GM23338 (cell line): Measurements from ENCODE around the gene ATP10A. TPM values are rescaled to one million over a fixed set of nuclear protein-coding genes. Genes with fewer than 3 reads are reported as not detected.

Source experiments
- ATAC-seq: fragments of 200-7000 bp; cut with Tn5 transposase; 3 replicates; pipeline ENCODE4 v1.9.1; 2020
- DNase-seq: peaks from one replicate; pipeline ENCODE4 v3.0.0-alpha.2; 2015; ENCODE audit warnings: low spot score
- H2AFZ ChIP-seq: fragments of 200-600 bp; sonication (generic); 2 replicates; pipeline ENCODE4 v1.8.0; 2016; ENCODE audit warnings: antibody characterized with exemption, mild to moderate bottlenecking, moderate library complexity
- H3F3A ChIP-seq: fragments of 200-600 bp; sonication (generic); replicated peaks from 2 replicates; pipeline ENCODE4 v1.8.0; 2017; ENCODE audit warnings: antibody characterized with exemption, mixed run types, low read depth
- H3K27ac ChIP-seq: fragments of 200-600 bp; sonication (generic); 2 replicates; pipeline ENCODE4 v1.6.1; 2016; ENCODE audit warnings: low read depth
- H3K27me3 ChIP-seq: fragments of 200-600 bp; sonication (generic); 2 replicates; pipeline ENCODE4 v1.8.0; 2016; ENCODE audit warnings: mild to moderate bottlenecking, mixed run types, moderate library complexity; ENCODE audit not compliant: insufficient read depth
- H3K36me3 ChIP-seq: fragments of 200-600 bp; sonication (generic); 2 replicates; pipeline ENCODE4 v1.8.0; 2016; ENCODE audit warnings: mild to moderate bottlenecking; ENCODE audit not compliant: insufficient read depth
- H3K4me1 ChIP-seq: fragments of 200-600 bp; sonication (generic); 2 replicates; pipeline ENCODE4 v1.8.0; 2016; ENCODE audit warnings: mild to moderate bottlenecking, moderate library complexity; ENCODE audit not compliant: insufficient read depth
- H3K4me2 ChIP-seq: fragments of 200-600 bp; sonication (generic); 2 replicates; pipeline ENCODE4 v1.7.1; 2017; ENCODE audit warnings: mixed run types
- H3K4me3 ChIP-seq: fragments of 200-600 bp; sonication (generic); 2 replicates; pipeline ENCODE4 v1.6.1; 2016; ENCODE audit warnings: mixed run types
- H3K79me2 ChIP-seq: fragments of 200-600 bp; sonication (generic); replicated peaks from 2 replicates; pipeline ENCODE4 v1.8.0; 2017; ENCODE audit warnings: mild to moderate bottlenecking; ENCODE audit not compliant: insufficient read depth
- H3K9me2 ChIP-seq: fragments of 200-600 bp; sonication (generic); 2 replicates; pipeline ENCODE4 v1.8.0; 2017; ENCODE audit not compliant: insufficient read depth
- H4K20me1 ChIP-seq: fragments of 200-600 bp; sonication (generic); replicated peaks from 2 replicates; pipeline ENCODE4 v1.8.0; 2017; ENCODE audit warnings: mild to moderate bottlenecking; ENCODE audit not compliant: insufficient read depth
- H3K27ac Mint-ChIP-seq: 2 replicates; pipeline ENCODE4 v1.8.0; 2020; ENCODE audit warnings: inconsistent platforms, mild to moderate bottlenecking, moderate library complexity, mixed read lengths
- H3K27me3 Mint-ChIP-seq: 3 replicates; pipeline ENCODE4 v1.8.0; 2022; ENCODE audit warnings: low read depth, mild to moderate bottlenecking, moderate library complexity, mixed read lengths, inconsistent platforms; ENCODE audit not compliant: insufficient read depth, poor library complexity
- H3K36me3 Mint-ChIP-seq: 3 replicates; pipeline ENCODE4 v1.8.0; 2021; ENCODE audit warnings: low read depth, mild to moderate bottlenecking, inconsistent platforms, moderate library complexity, mixed read lengths
- H3K4me1 Mint-ChIP-seq: 3 replicates; pipeline ENCODE4 v1.8.0; 2020; ENCODE audit warnings: mild to moderate bottlenecking, inconsistent platforms, mixed read lengths
- H3K4me3 Mint-ChIP-seq: 3 replicates; pipeline ENCODE4 v1.8.0; 2021; ENCODE audit warnings: moderate library complexity, mild to moderate bottlenecking, inconsistent platforms, mixed read lengths
- H3K9me3 Mint-ChIP-seq: 3 replicates; pipeline ENCODE4 v1.8.0; 2020; ENCODE audit warnings: moderate library complexity, mild to moderate bottlenecking, inconsistent platforms, mixed read lengths
- EZH2 ChIP-seq: fragments of 200-600 bp; sonication (generic); IDR thresholded peaks from one replicate; pipeline ENCODE4 v1.8.0; 2017; ENCODE audit warnings: antibody characterized with exemption, mild to moderate bottlenecking, low read depth; ENCODE audit not compliant: unreplicated experiment
- EZH2phosphoT487 ChIP-seq: fragments of 200-600 bp; sonication (generic); IDR thresholded peaks from one replicate; pipeline ENCODE4 v1.8.1; 2018; ENCODE audit warnings: antibody characterized with exemption; ENCODE audit not compliant: unreplicated experiment
- POLR2AphosphoS5 ChIP-seq: IDR thresholded peaks from 2 replicates; pipeline ENCODE4 v1.6.1; 2016; ENCODE audit warnings: antibody characterized with exemption, low read depth
- REST ChIP-seq: IDR thresholded peaks from one replicate; pipeline ENCODE4 v1.6.1; 2018; ENCODE audit warnings: antibody characterized with exemption; ENCODE audit not compliant: unreplicated experiment
- STAT1 ChIP-seq: IDR thresholded peaks from one replicate; pipeline ENCODE4 v1.6.1; 2016; ENCODE audit warnings: antibody characterized with exemption; ENCODE audit not compliant: unreplicated experiment
- ZNF462 ChIP-seq: fragments of 250-450 bp; sonication (Bioruptor Pico); IDR thresholded peaks from 2 replicates; pipeline ENCODE4 v1.5.0; 2020; ENCODE audit warnings: mild to moderate bottlenecking, moderate library complexity
- polyA plus RNA-seq: library from polyadenylated mRNA; unstranded; fragments of >200 nt; fragmentation: Nextera tagmentation; extraction: Ambion mirVana; gene quantifications from 2 replicates; pipeline ENCODE4 v1.2.1, GENCODE V29; 2016
- total RNA-seq: library from RNA; depleted of rRNA; stranded (reverse); fragments of >200 nt; shearing (Covaris generic); gene quantifications from 2 replicates; pipeline ENCODE4 v1.2.3, GENCODE V29; 2014

The ATP10A gene
- total and polyA plus RNA-seq, 2 experiments from 2014 or later, result 0.36 to 5.6 TPM

GRCh38 chr15:25725758-25726157 is 137.4 kb downstream of the ATP10A start (continued):
- TF ChIP-seq EZH2phosphoT487, result no peak
- no peak for TF ChIP-seq EZH2
- TF ChIP-seq ZNF462 (CRISPR knock-in tag), result no peak
- TF ChIP-seq POLR2AphosphoS5, result no peak

GRCh38 chr15:25724899-25725298 is 138.2 kb downstream of the ATP10A start:
- peaks cover 6% of the 10 kb centered on the region for H3K4me1 ChIP-seq
- no peaks in the 10 kb centered on the region for H3K9me2 ChIP-seq
- Mint-ChIP-seq H3K36me3 (peaks cover 3% of the 10 kb centered on the region; the same call in 1 of the 3 replicates), H3K27ac (no peak overlapping the region), H3K9me3 (no peaks in the 10 kb centered on the region; the same call in 2 of the 3 replicates), H3K4me1 (peaks cover 12% of the 10 kb centered on the region), H3K4me3 (no peak overlapping the region), H3K27me3 (peaks cover 10% of the 10 kb centered on the region)
- no peaks in the 10 kb centered on the region for H4K20me1 ChIP-seq
- H3K27me3 ChIP-seq, result no peaks in the 10 kb centered on the region
- H3F3A ChIP-seq, result no peaks in the 10 kb centered on the region
- no peak overlapping the region for H3K4me3 ChIP-seq
- no peak overlapping the region for H3K4me2 ChIP-seq
- DNase-seq, result no peak
- H2AFZ ChIP-seq, result no peak overlapping the region
- H3K36me3 ChIP-seq, result no peaks in the 10 kb centered on the region
- no peak overlapping the region for H3K27ac ChIP-seq
- H3K79me2 ChIP-seq, result no peaks in the 10 kb centered on the region
- ATAC-seq, result no peak
- TF ChIP-seq REST (no peak), ZNF462 (CRISPR knock-in tag) (no peak), STAT1 (no peak)
